SK-N-SH treated with all-trans-retinoic acid at 6 μM for 48 hours (cell line): Measurements from ENCODE around the gene TUBA1C.

Experiments used
- POU6F1 ChIP-seq: fragments of 250-450 bp; sonication (Bioruptor Pico); IDR thresholded peaks from 2 replicates; pipeline ENCODE4 v1.8.0; 2021; ENCODE audit warnings: low read depth, mild to moderate bottlenecking, moderate library complexity, borderline replicate concordance
- RARB ChIP-seq: fragments of 250-450 bp; sonication (Bioruptor Pico); IDR thresholded peaks from 2 replicates; pipeline ENCODE4 v1.8.0; 2021; ENCODE audit warnings: mild to moderate bottlenecking, moderate library complexity
- TF ChIP-seq, protein P1 (sequence below): fragments of 250-450 bp; sonication (Bioruptor Pico); IDR thresholded peaks from 2 replicates; pipeline ENCODE4 v1.5.1; 2021; ENCODE audit warnings: mild to moderate bottlenecking, moderate library complexity

- TF ChIP-seq, protein P1, sequence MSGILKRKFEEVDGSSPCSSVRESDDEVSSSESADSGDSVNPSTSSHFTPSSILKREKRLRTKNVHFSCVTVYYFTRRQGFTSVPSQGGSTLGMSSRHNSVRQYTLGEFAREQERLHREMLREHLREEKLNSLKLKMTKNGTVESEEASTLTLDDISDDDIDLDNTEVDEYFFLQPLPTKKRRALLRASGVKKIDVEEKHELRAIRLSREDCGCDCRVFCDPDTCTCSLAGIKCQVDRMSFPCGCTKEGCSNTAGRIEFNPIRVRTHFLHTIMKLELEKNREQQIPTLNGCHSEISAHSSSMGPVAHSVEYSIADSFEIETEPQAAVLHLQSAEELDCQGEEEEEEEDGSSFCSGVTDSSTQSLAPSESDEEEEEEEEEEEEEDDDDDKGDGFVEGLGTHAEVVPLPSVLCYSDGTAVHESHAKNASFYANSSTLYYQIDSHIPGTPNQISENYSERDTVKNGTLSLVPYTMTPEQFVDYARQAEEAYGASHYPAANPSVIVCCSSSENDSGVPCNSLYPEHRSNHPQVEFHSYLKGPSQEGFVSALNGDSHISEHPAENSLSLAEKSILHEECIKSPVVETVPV (CRISPR knock-in tag): no peak
- TF ChIP-seq RARB (CRISPR knock-in tag) (no peak), POU6F1 (CRISPR knock-in tag) (no peak)
Measured at GRCh38 chr12:49236423-49236822, 28.5 kb upstream of the TUBA1C start.
